ENCODE data around the gene COX4I1. TPM values are rescaled to one million over a fixed set of nuclear protein-coding genes. Genes with fewer than 3 reads are reported as not detected.

The COX4I1 gene
- total RNA-seq, 2 experiments from 2014 or later, result 505 to 520 TPM

DNA sequence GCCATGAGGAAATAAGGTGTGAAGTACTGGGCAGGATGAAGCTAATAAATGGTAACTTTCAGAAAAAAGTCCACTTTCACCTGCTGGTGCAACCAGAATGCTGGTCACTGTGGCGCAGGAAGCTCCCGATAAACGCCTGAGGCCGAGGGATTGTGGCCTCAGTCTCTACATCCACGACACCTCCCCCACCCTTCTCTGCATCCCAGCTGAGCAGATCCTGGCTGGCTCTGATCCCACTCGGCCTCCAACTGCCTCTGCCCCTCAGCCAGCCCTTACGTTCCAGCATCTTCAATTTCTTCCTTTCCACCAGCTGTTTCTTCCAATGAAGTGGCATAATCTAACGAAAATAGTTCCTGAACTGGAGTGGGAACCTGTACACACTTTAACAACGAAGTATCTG is 49.5 kb downstream of the COX4I1 start:
- CTCF ChIA-PET, result interaction anchor here (1.0 to 1.3 kb wide), 2 partner anchors 27 to 30 kb away, joined by 4 to 5 read pairs; no protein-coding TSS in a partner anchor
- no peak for DNase-seq

DNA sequence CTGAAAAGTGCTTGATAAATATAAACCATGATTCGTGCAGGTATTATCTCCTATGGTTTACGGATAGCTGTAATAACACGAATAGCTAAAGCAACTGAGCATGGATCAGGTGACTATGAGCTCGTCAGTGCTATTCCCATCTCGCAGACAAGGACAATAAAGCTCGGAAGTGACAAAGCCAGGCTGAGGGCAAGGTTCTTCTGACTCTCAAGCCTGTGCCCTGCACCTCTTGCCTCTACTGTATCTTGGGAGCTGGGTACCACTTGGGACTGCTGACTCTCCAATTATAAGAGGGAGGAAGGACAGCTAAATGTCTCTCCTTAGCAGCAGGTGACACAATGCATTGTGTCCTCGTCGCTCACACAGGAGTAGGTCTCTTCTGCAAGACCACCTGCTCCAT is 49.9 kb downstream of the COX4I1 start:
- Mint-ChIP-seq H3K9me3 (ENCODE audit: insufficient read depth) (no peaks in the 10 kb centered on the region), H3K4me1 (ENCODE audit: low read depth) (peaks cover 16% of the 10 kb centered on the region), H3K27me3 (ENCODE audit: low read depth) (peaks cover 21% of the 10 kb centered on the region), H3K4me3 (no peak overlapping the region), H3K36me3 (ENCODE audit: low read depth) (no peaks in the 10 kb centered on the region), H3K27ac (no peak overlapping the region)
- ATAC-seq, result no peak
- no peak for DNase-seq
- POLR2A ChIA-PET, result no interaction called here
- CTCF ChIA-PET, result interaction anchor here (1.0 to 1.3 kb wide), 2 partner anchors 28 to 30 kb away, joined by 4 to 5 read pairs; no protein-coding TSS in a partner anchor

More for the DNA sequence above, 49.5 kb downstream of the COX4I1 start:
- Mint-ChIP-seq H3K4me3 (no peak overlapping the region), H3K36me3 (ENCODE audit: low read depth) (no peaks in the 10 kb centered on the region), H3K27me3 (ENCODE audit: low read depth) (peaks cover 17% of the 10 kb centered on the region), H3K4me1 (ENCODE audit: low read depth) (peaks cover 16% of the 10 kb centered on the region), H3K9me3 (ENCODE audit: insufficient read depth) (no peaks in the 10 kb centered on the region), H3K27ac (no peak overlapping the region)
- ATAC-seq, result no peak
- POLR2A ChIA-PET, result no interaction called here

DNA sequence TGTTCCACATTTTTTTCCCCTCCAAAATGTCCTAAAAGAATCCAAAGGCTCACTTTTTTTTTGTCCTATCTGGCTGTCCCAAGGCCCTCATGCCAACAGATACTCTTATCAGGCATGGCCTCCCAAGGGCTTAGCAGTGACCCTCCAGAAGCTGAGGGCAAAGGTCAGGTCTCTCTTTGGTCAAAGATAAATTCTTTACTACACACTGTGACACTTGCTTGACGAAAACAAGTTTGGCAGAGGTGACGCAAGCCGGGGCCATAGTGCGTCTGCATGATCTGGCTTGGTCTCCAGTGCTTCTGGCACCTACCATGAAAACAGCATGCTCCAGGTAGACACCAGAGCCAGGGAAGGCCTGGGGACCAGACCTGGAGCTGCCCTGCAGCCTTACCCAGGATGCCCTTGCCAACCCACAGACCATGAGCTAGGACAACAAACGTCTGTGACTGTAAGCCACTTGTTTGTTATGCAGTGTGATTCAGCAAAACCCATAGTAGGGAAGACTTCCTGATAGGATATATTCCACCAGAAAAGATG is 50.9 kb downstream of the COX4I1 start:
- Mint-ChIP-seq H3K27ac (no peak overlapping the region), H3K4me3 (no peak overlapping the region), H3K4me1 (ENCODE audit: low read depth) (peaks cover 11% of the 10 kb centered on the region), H3K27me3 (ENCODE audit: low read depth) (peaks cover 16% of the 10 kb centered on the region), H3K36me3 (ENCODE audit: low read depth) (no peaks in the 10 kb centered on the region), H3K9me3 (ENCODE audit: insufficient read depth) (no peaks in the 10 kb centered on the region)
- no peak for DNase-seq
- CTCF ChIA-PET, result no interaction called here
- POLR2A ChIA-PET, result no interaction called here
- ATAC-seq, result no peak

DNA sequence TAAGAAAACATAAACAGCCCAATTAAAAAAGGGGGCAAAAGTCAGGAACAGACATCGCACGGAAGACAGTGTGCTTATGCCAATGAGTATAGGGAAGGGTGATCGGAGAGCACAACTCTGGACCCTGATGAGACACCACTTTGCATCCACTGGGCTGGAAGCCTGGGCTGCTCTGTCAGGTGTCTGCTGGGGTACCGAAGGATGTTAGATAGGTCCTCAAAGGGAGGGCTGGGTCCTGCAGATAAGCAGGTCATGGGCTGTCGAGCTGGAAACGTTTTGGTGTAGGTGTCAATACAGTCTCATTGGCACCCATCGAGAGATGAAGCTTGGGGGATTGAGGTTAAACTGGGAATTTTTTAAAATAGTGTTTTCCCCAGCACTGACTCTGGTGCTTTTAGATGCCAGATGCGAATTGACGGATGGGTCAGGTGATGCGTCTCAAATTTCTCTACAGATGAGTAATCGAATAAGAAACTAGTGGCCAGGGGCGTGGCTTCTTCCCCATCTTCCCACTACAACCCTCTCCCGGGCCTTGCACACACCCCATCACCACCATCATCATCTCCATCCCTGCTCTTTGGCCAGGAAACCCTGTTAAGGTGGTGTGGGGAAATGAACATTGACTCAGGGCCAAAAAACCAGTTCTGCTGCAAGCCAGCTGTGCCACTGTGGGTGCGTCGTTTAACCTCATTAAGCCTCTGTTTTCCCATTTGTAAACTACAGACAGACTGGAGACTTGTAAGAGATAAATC is 51.7 kb downstream of the COX4I1 start:
- H3K36me3 Mint-ChIP-seq (ENCODE audit: low read depth), result no peaks in the 10 kb centered on the region
- CTCF ChIA-PET, result no interaction called here
- no peaks in the 10 kb centered on the region for H3K9me3 Mint-ChIP-seq (ENCODE audit: insufficient read depth)
- DNase-seq, result no peak
- peaks cover 16% of the 10 kb centered on the region for H3K27me3 Mint-ChIP-seq (ENCODE audit: low read depth)
- H3K27ac Mint-ChIP-seq, result no peak overlapping the region
- ATAC-seq, result no peak
- POLR2A ChIA-PET, result no interaction called here
- H3K4me1 Mint-ChIP-seq (ENCODE audit: low read depth), result peaks cover 11% of the 10 kb centered on the region
- H3K4me3 Mint-ChIP-seq, result no peak overlapping the region

DNA sequence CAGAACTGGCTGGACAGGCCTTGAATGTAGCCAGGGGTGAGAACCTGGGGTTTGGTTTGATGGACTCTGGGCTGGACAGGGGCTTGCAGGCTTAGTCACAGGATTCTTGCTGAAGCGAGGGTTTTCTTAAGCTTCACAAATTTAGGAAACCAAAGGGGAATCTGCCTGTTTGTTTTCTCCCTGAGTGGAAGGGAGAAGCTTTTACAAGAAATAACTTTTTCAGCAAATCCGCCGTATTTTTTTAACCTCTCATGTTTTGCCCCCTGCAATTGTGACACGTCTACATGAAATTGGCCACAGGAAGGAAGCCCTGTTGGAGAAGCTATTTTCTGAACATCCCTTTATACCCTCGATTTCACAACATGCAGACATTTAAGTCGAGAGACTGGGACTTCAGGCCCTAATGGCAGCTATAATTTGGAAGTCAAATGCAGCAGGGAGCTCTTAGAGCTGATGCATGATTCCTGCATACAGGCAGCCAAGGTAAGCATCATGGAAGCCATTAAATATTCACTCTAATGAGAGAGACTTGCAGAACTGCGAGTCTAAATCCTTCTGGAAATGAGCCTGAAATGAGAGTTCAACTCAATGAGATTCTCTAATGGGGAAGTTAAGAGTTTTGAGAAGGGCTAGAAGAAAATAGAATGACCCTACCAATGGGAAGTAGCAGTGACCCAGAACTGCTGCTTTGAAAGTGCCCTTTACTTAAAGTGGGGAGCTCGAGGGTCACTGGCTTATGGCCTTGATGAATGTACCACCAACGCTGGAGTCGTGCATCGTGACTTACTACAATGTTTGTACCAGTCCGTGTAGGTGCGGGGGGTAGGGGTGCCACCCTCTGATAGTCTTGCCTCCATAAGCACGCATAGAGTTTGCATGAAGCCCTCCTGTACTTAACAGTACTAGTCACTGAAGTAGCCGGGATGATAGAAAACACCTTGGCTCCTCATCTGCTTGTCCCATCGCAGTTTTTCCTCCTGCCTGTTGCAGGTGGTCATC is 54.4 kb downstream of the COX4I1 start:
- no peak for DNase-seq
- ATAC-seq, result no peak
- no peaks in the 10 kb centered on the region for H3K36me3 Mint-ChIP-seq (ENCODE audit: low read depth)
- H3K27me3 Mint-ChIP-seq (ENCODE audit: low read depth), result peaks cover 14% of the 10 kb centered on the region
- CTCF ChIA-PET, result interaction anchor here (1.6 kb wide), 1 partner anchor 41 kb away, joined by 3 read pairs; no protein-coding TSS in a partner anchor
- POLR2A ChIA-PET, result no interaction called here
- H3K4me1 Mint-ChIP-seq (ENCODE audit: low read depth), result no peaks in the 10 kb centered on the region
- no peak overlapping the region for H3K27ac Mint-ChIP-seq
- no peaks in the 10 kb centered on the region for H3K9me3 Mint-ChIP-seq (ENCODE audit: insufficient read depth)
- H3K4me3 Mint-ChIP-seq, result no peak overlapping the region

DNA sequence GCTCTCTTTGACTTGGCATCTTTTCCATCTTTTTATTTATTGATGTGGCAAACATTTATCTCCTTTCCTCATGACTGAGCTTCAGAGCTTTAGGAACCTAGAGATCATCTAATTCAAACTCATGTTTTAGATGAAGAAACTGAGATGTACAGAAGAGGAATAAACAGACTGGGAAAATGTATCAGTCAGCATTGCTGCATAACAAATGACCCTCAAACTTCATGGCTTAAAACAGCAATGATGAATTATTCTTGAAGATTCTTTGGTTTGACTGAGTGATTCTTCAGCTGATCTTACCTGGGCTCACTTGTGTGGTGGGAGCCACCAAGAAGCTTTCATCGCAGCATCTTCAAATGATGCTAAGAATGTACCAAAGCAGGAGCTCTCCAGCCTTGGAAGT is 55.4 kb downstream of the COX4I1 start:
- CTCF ChIA-PET, result no interaction called here

DNA sequence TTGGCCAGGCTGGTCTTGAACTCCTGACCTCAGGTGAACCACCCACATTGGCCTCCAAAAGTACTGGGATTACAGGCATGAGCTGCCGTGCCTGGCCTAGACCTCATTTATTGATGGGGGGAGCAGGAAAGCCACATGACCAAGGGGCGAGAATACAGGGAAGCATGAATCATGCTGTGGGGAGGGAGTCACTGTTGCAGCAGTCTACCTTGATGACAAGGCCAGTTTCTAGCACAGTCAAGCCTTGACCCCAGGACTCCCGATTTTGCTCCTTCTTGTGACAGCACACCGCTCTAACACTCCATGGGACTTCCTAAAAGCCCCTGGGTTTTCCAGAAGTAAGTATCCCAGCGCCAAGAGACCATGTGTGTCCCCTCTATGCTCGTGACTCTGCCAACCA is 56.6 kb downstream of the COX4I1 start:
- Mint-ChIP-seq H3K27me3 (ENCODE audit: low read depth) (peaks cover 11% of the 10 kb centered on the region), H3K4me1 (ENCODE audit: low read depth) (no peaks in the 10 kb centered on the region), H3K27ac (no peak overlapping the region), H3K9me3 (ENCODE audit: insufficient read depth) (no peaks in the 10 kb centered on the region), H3K36me3 (ENCODE audit: low read depth) (no peaks in the 10 kb centered on the region), H3K4me3 (no peak overlapping the region)
- DNase-seq, result no peak
- ATAC-seq, result no peak
- ChIA-PET CTCF (no interaction called here), POLR2A (interaction anchor here (0.6 kb wide), 1 partner anchor 129 kb away, joined by 3 read pairs; no protein-coding TSS in a partner anchor)

More for the DNA sequence above, 55.4 kb downstream of the COX4I1 start:
- Mint-ChIP-seq H3K4me3 (no peak overlapping the region), H3K36me3 (ENCODE audit: low read depth) (no peaks in the 10 kb centered on the region), H3K27ac (no peak overlapping the region), H3K4me1 (ENCODE audit: low read depth) (no peaks in the 10 kb centered on the region), H3K27me3 (ENCODE audit: low read depth) (peaks cover 11% of the 10 kb centered on the region), H3K9me3 (ENCODE audit: insufficient read depth) (no peaks in the 10 kb centered on the region)
- POLR2A ChIA-PET, result no interaction called here
- ATAC-seq, result no peak
- no peak for DNase-seq

DNA sequence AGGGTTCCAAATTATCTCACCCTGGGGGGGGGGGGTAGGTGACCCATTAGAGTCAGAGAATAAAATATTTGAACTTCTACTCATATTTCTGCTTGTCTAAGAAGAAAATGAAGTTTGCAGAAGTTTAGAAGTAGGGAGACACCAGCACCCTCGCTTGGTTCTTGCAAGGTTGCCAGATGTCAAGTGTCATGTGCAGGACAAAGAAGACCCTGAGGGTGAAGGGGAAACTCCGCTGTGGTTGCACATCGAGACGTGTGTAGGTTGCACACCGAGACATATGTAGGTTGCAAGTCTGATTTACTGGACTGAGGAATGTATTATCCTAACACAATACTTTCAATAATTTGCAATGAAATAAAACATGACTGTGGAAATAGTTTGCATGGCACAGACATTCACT is 57.1 kb downstream of the COX4I1 start:
- no peak overlapping the region for H3K4me3 Mint-ChIP-seq
- H3K27ac Mint-ChIP-seq, result no peak overlapping the region
- H3K4me1 Mint-ChIP-seq (ENCODE audit: low read depth), result no peaks in the 10 kb centered on the region
- H3K36me3 Mint-ChIP-seq (ENCODE audit: low read depth), result no peaks in the 10 kb centered on the region
- ChIA-PET POLR2A (interaction anchor here (0.6 kb wide), 1 partner anchor 128 kb away, joined by 3 read pairs; no protein-coding TSS in a partner anchor), CTCF (no interaction called here)
- H3K27me3 Mint-ChIP-seq (ENCODE audit: low read depth), result peaks cover 9% of the 10 kb centered on the region
- H3K9me3 Mint-ChIP-seq (ENCODE audit: insufficient read depth), result no peaks in the 10 kb centered on the region
- DNase-seq (no peak), ATAC-seq (no peak)

Other genes with a start within 250 kb of the COX4I1 start
- gene GSE1, start 186.4 kb upstream of the COX4I1 start, total RNA-seq, result 10 to 100 TPM; 48.9 to 51.4 TPM
- 10 to 100 TPM; 51.3 to 53.5 TPM for gene GINS2, start 110.7 kb upstream of the COX4I1 start, total RNA-seq
- under 1 TPM; 0.21 TPM for gene C16orf74, start 48.6 kb upstream of the COX4I1 start, total RNA-seq
- 10 to 100 TPM; 33.3 to 43.0 TPM for gene EMC8, start 151 bp upstream of the COX4I1 start, total RNA-seq
- 10 to 100 TPM; 22.9 to 24.0 TPM for gene IRF8, start 99.5 kb downstream of the COX4I1 start, total RNA-seq